ENCODE measurements around the gene DRC3.

DNA sequence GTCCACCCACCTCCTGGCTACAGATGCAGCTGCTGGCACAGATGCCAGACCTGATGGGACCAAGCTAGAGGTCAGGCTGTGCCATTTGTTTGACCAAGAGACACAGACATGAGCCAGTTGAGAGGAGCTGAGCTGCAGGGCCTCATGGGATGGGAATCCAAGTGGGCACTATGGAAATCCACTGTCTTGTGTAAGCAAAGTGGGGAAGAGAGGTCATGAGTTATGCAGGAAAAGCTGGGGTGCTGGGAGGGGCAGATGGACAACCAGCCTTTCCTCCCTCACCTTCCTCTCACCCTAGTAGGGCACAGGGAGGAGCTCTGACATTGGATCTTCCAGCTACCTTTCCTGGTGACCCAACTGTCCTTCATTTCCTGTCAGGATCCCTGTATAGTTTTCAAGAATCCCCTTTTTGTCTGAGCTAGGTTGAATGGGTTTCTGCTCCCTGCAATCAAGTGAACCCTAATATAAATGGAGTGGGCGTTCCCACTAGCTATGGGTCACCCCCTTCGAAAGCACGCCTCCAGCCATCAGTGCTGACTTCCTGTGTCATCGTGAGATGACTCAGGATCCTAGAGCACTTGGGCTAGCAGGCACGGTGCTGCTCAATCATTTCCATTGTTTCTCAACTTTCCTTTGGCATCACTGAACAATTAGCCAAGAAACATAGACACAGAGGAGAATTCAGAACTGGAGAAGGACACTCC, 52.7 kb downstream of the DRC3 start:
- TF ChIP-seq TAF1 (IDR thresholded peaks at IDR 0.05; ENCODE audit: borderline replicate concordance, low read depth, low read length) (no peak), POLR2A (IDR thresholded peaks at IDR 0.05; ENCODE audit: low read depth, low read length) (no peak)

Data from GM12892 (cell line).